Activated CD4-positive, alpha-beta memory T cell treated with anti-CD3 and anti-CD28 coated beads, Interleukin-2, amount 10 ng/mL, durations not matched to agents 7 days and 5 days (primary cell): ENCODE measurements around the gene PTPN12. TPM values are rescaled to one million over a fixed set of nuclear protein-coding genes. Genes with fewer than 3 reads are reported as not detected.

Source experiments
- CTCF ChIA-PET: fragments of 350-600 bp; sonication (Branson Sonifier 250); formaldehyde crosslinking; loops from one replicate; lab custom pipeline; 2021; ENCODE audit warnings: antibody characterized with exemption, inconsistent platforms; lab: Charles Lee
- POLR2A ChIA-PET: fragments of 350-600 bp; sonication (Branson Sonifier 250); formaldehyde crosslinking; loops from one replicate; lab custom pipeline; 2021; ENCODE audit warnings: antibody characterized with exemption; lab: Charles Lee
- DNase-seq: peaks from one replicate; pipeline ENCODE4 v3.0.0-alpha.2; 2020
- H3K27ac Mint-ChIP-seq: one replicate; pipeline ENCODE4 v1.8.0; 2021; ENCODE audit warnings: mild to moderate bottlenecking, mixed read lengths
- H3K27me3 Mint-ChIP-seq: one replicate; pipeline ENCODE4 v1.8.0; 2021; ENCODE audit warnings: mixed read lengths
- H3K36me3 Mint-ChIP-seq: one replicate; pipeline ENCODE4 v1.8.0; 2021; ENCODE audit warnings: low read depth, mixed read lengths
- H3K4me1 Mint-ChIP-seq: one replicate; pipeline ENCODE4 v1.8.0; 2021; ENCODE audit warnings: mixed read lengths
- H3K4me3 Mint-ChIP-seq: one replicate; pipeline ENCODE4 v1.8.0; 2021; ENCODE audit warnings: mild to moderate bottlenecking, mixed read lengths
- H3K9me3 Mint-ChIP-seq: one replicate; pipeline ENCODE4 v1.8.0; 2021; ENCODE audit warnings: mixed read lengths
- total RNA-seq, 2 experiments: library from RNA; stranded (reverse); gene quantifications; one replicate each; pipeline ENCODE4 v1.2.3, GENCODE V29; 2021

The PTPN12 gene
- total RNA-seq, 2 experiments from 2014 or later = 21.4 to 22.0 TPM

DNA sequence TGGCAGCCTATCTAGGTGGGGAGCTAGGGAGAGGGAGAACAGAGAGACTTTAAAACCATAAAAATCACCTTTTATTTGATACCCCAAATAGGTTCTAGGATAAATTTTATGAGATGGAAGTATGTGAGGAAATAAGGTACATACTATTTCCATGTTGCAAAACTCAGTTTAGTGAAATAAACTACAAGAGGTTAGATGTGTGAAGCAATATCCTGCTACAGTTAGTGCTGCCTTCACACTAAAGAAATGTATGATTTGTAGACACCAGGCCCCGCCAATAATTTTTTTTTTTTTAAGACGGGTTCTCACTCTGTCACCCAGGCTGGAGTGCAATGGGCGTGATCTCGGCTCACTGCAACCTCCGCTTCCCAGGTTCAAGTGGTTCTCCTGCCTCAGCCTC lies 124.7 kb downstream of the PTPN12 start:
- H3K36me3 Mint-ChIP-seq = no peaks in the 10 kb centered on the region
- H3K4me1 Mint-ChIP-seq = no peaks in the 10 kb centered on the region
- CTCF ChIA-PET = interaction anchor here (1.0 kb wide), 1 partner anchor 279 kb away, joined by 3 read pairs; no protein-coding TSS in a partner anchor
- H3K9me3 Mint-ChIP-seq = no peaks in the 10 kb centered on the region
- H3K4me3 Mint-ChIP-seq = no peak overlapping the region
- no peak overlapping the region for H3K27ac Mint-ChIP-seq
- DNase-seq = no peak
- POLR2A ChIA-PET = no interaction called here
- H3K27me3 Mint-ChIP-seq = no peaks in the 10 kb centered on the region

DNA sequence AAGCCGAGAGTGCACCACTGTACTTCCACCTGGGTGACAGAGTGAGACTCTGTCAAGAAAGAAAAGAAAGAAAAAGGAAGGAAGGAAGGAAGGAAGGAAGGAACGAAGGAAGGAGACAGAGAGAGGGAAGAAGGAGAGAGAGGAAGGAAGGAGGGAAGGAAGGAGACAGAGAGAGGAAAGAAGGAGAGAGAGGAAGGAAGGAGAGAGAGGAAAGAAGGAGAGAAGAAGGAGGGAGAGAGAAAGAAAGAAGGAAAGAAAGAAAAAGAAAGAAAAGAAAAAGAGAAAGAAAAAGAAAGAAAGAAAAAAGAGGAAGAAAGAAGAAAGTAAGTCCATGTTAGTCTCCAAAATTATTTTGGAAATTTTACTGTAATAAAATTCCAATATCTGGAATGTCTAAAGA lies 125.8 kb downstream of the PTPN12 start:
- Mint-ChIP-seq H3K36me3 (no peaks in the 10 kb centered on the region), H3K27me3 (no peaks in the 10 kb centered on the region), H3K4me1 (no peaks in the 10 kb centered on the region), H3K4me3 (no peak overlapping the region), H3K9me3 (no peaks in the 10 kb centered on the region), H3K27ac (no peak overlapping the region)
- DNase-seq = no peak
- ChIA-PET POLR2A (no interaction called here), CTCF (no interaction called here)

DNA sequence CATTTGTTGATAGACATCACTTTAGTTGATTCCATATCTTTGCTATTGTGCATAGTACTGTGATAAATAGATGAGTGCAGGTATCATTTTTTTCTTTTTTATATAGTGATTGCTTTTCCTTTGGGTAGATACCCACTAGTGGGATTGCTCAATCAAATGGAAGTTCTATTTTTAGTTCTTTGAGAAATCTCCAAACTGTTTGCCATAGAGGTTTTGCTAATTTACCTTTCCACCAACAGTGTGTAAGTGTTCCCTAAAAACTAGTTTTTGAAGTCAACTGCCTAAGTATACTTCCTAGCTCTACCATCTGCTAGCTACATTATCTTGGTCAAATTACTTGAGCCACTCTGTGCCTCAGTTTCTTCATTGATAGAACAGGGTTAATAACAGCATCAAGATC lies 127.6 kb downstream of the PTPN12 start:
- Mint-ChIP-seq H3K4me1 (no peaks in the 10 kb centered on the region), H3K27me3 (no peaks in the 10 kb centered on the region), H3K9me3 (no peaks in the 10 kb centered on the region), H3K36me3 (no peaks in the 10 kb centered on the region), H3K27ac (no peak overlapping the region), H3K4me3 (no peak overlapping the region)
- POLR2A ChIA-PET = no interaction called here
- CTCF ChIA-PET = interaction anchor here (2.1 kb wide), 1 partner anchor 13 kb away, joined by 8 read pairs; no protein-coding TSS in a partner anchor
- DNase-seq = no peak

DNA sequence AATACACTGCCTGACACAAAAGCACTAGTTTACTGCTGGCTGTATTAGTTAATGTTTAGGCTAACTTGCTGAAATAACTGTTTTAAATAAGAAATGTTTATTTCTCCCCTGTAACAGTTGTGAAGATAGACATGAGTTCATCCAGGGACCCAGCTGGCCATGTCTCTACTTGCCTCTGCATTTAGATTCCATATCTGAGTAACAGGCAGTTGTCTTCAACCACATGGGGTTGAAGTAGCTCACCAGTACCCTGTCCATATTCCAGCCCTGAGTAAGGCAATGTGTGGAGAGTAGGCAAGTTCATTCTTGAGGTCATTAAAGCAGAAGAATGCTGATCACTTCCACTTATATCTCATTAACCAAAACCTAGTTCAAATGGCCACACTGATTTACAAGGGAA lies 128.1 kb downstream of the PTPN12 start:
- CTCF ChIA-PET = interaction anchor here (2.1 kb wide), 1 partner anchor 14 kb away, joined by 8 read pairs; no protein-coding TSS in a partner anchor
- H3K4me1 Mint-ChIP-seq = no peaks in the 10 kb centered on the region
- no peak for DNase-seq

GRCh38 chr7:77667459-77668086 lies 130.5 kb downstream of the PTPN12 start:
- H3K4me1 Mint-ChIP-seq = no peaks in the 10 kb centered on the region
- H3K27ac Mint-ChIP-seq = no peak overlapping the region
- CTCF ChIA-PET = interaction anchor here (1.2 kb wide), 1 partner anchor 10 kb away, joined by 6 read pairs; no protein-coding TSS in a partner anchor
- H3K4me3 Mint-ChIP-seq = no peak overlapping the region
- no peaks in the 10 kb centered on the region for H3K9me3 Mint-ChIP-seq
- POLR2A ChIA-PET = no interaction called here
- no peaks in the 10 kb centered on the region for H3K27me3 Mint-ChIP-seq
- H3K36me3 Mint-ChIP-seq = no peaks in the 10 kb centered on the region
- no peak for DNase-seq

More for the DNA sequence above, 128.1 kb downstream of the PTPN12 start:
- H3K9me3 Mint-ChIP-seq = no peaks in the 10 kb centered on the region
- H3K27me3 Mint-ChIP-seq = no peaks in the 10 kb centered on the region
- POLR2A ChIA-PET = no interaction called here
- H3K4me3 Mint-ChIP-seq = no peak overlapping the region
- no peaks in the 10 kb centered on the region for H3K36me3 Mint-ChIP-seq
- no peak overlapping the region for H3K27ac Mint-ChIP-seq

GRCh38 chr7:77674878-77675277 lies 137.8 kb downstream of the PTPN12 start:
- Mint-ChIP-seq H3K27ac (no peak overlapping the region), H3K27me3 (no peaks in the 10 kb centered on the region), H3K36me3 (no peaks in the 10 kb centered on the region), H3K4me3 (no peak overlapping the region), H3K4me1 (peaks cover 2% of the 10 kb centered on the region), H3K9me3 (no peaks in the 10 kb centered on the region)
- ChIA-PET CTCF (interaction anchor here (0.6 to 1.6 kb wide), 4 partner anchors 21 to 1297 kb away, joined by 3 to 7 read pairs (median 4); no protein-coding TSS in a partner anchor), POLR2A (no interaction called here)
- no peak for DNase-seq

- ChIA-PET POLR2A (no interaction called here), CTCF (interaction anchor here (0.6 kb wide), 1 partner anchor 20 kb away, joined by 3 read pairs; no protein-coding TSS in a partner anchor)
- H3K4me3 Mint-ChIP-seq = no peak overlapping the region
- no peak overlapping the region for H3K27ac Mint-ChIP-seq
- H3K36me3 Mint-ChIP-seq = peaks cover 19% of the 10 kb centered on the region
- no peak for DNase-seq
- no peaks in the 10 kb centered on the region for H3K9me3 Mint-ChIP-seq
- no peaks in the 10 kb centered on the region for H3K27me3 Mint-ChIP-seq
- H3K4me1 Mint-ChIP-seq = peaks cover 2% of the 10 kb centered on the region
These were observed 142.5 kb downstream of the PTPN12 start for GRCh38 chr7:77679608-77680007.

DNA sequence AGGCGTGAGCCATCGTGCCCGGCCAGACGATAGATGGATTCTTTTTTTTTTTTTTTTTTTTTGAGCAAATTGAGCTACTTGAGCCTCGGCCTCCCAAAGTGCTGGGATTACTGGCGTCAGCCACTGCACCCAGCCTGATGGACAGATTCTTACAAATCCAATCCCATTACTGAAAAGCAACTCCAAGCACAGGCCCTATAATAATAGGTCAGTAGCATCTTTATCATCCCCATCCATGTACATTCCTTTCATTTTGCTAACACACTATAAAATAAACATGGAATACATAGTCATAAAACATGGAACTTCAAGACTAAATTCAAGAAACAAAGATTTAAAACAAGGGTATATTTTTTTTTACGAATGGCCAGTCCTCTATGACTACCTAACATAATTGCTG lies 143.2 kb downstream of the PTPN12 start:
- no peaks in the 10 kb centered on the region for H3K9me3 Mint-ChIP-seq
- no peak overlapping the region for H3K4me3 Mint-ChIP-seq
- peaks cover 2% of the 10 kb centered on the region for H3K4me1 Mint-ChIP-seq
- no peak overlapping the region for H3K27ac Mint-ChIP-seq
- DNase-seq = no peak
- H3K27me3 Mint-ChIP-seq = no peaks in the 10 kb centered on the region
- ChIA-PET CTCF (no interaction called here), POLR2A (no interaction called here)
- peaks cover 21% of the 10 kb centered on the region for H3K36me3 Mint-ChIP-seq

- no peaks in the 10 kb centered on the region for H3K9me3 Mint-ChIP-seq
- peaks cover 25% of the 10 kb centered on the region for H3K4me1 Mint-ChIP-seq
- POLR2A ChIA-PET = interaction anchor here (0.8 kb wide), 1 partner anchor 14 kb away, joined by 3 read pairs; no protein-coding TSS in a partner anchor
- no peaks in the 10 kb centered on the region for H3K27me3 Mint-ChIP-seq
- no peak overlapping the region for H3K4me3 Mint-ChIP-seq
- CTCF ChIA-PET = interaction anchor here (1.3 kb wide), 1 partner anchor 15 kb away, joined by 4 read pairs; no protein-coding TSS in a partner anchor
- peaks cover 30% of the 10 kb centered on the region for H3K36me3 Mint-ChIP-seq
- H3K27ac Mint-ChIP-seq = no peak overlapping the region
- DNase-seq = no peak
These were observed 146.9 kb downstream of the PTPN12 start for GRCh38 chr7:77684030-77684429.

- no peak overlapping the region for H3K27ac Mint-ChIP-seq
- peaks cover 37% of the 10 kb centered on the region for H3K36me3 Mint-ChIP-seq
- no peaks in the 10 kb centered on the region for H3K9me3 Mint-ChIP-seq
- DNase-seq = no peak
- CTCF ChIA-PET = interaction anchor here (1.2 to 1.3 kb wide), 2 partner anchors 13 to 34 kb away, joined by 4 to 5 read pairs; no protein-coding TSS in a partner anchor
- POLR2A ChIA-PET = interaction anchor here (0.7 kb wide), 1 partner anchor 10 kb away, joined by 4 read pairs; no protein-coding TSS in a partner anchor
- H3K27me3 Mint-ChIP-seq = no peaks in the 10 kb centered on the region
- peaks cover 25% of the 10 kb centered on the region for H3K4me1 Mint-ChIP-seq
- no peak overlapping the region for H3K4me3 Mint-ChIP-seq
These were observed 148.1 kb downstream of the PTPN12 start for GRCh38 chr7:77685233-77685632.

- DNase-seq = no peak
- Mint-ChIP-seq H3K27me3 (no peaks in the 10 kb centered on the region), H3K27ac (peak overlapping the region; percentile 72), H3K9me3 (no peaks in the 10 kb centered on the region), H3K4me3 (no peak overlapping the region), H3K36me3 (peaks cover 36% of the 10 kb centered on the region), H3K4me1 (peaks cover 26% of the 10 kb centered on the region)
- ChIA-PET POLR2A (interaction anchor here (2.7 to 2.9 kb wide), 2 partner anchors 9 to 12 kb away, joined by 12 to 20 read pairs; partner anchors contain the start of gene RSBN1L), CTCF (interaction anchor here (0.6 to 2.0 kb wide), 5 partner anchors 9 to 72 kb away, joined by 3 to 5 read pairs (median 5); no protein-coding TSS in a partner anchor)
These were observed 150.1 kb downstream of the PTPN12 start for GRCh38 chr7:77687100-77687746.

- ChIA-PET CTCF (interaction anchor here (0.6 to 2.0 kb wide), 5 partner anchors 8 to 72 kb away, joined by 3 to 5 read pairs (median 5); no protein-coding TSS in a partner anchor), POLR2A (interaction anchor here (2.7 to 2.9 kb wide), 2 partner anchors 8 to 11 kb away, joined by 12 to 20 read pairs; partner anchors contain the start of gene RSBN1L)
- peaks cover 32% of the 10 kb centered on the region for H3K36me3 Mint-ChIP-seq
- peak overlapping the region; percentile 72 for H3K27ac Mint-ChIP-seq
- H3K9me3 Mint-ChIP-seq = no peaks in the 10 kb centered on the region
- peak; percentile 24 for DNase-seq
- no peak overlapping the region for H3K4me3 Mint-ChIP-seq
- no peaks in the 10 kb centered on the region for H3K27me3 Mint-ChIP-seq
- peaks cover 29% of the 10 kb centered on the region for H3K4me1 Mint-ChIP-seq
These were observed 150.7 kb downstream of the PTPN12 start for GRCh38 chr7:77687747-77688144.
